Neural progenitor cell (in vitro differentiated cells): Measurements from ENCODE around the gene MSX2. TPM values are rescaled to one million over a fixed set of nuclear protein-coding genes. Genes with fewer than 3 reads are reported as not detected.

ENCODE experiments used
- DNase-seq: peaks from one replicate; pipeline ENCODE4 v3.0.0-alpha.2; 2016; ENCODE audit warnings: low spot score
- H2AFZ ChIP-seq: fragments of 200-600 bp; sonication (generic); replicated peaks from 2 replicates; pipeline ENCODE4 v1.6.1; 2016; ENCODE audit warnings: antibody characterized with exemption
- H3F3A ChIP-seq: fragments of 200-600 bp; sonication (generic); 2 replicates; pipeline ENCODE4 v1.6.1; 2016; ENCODE audit warnings: antibody characterized with exemption, low read depth
- H3K27ac ChIP-seq: fragments of 200-600 bp; sonication (generic); 2 replicates; pipeline ENCODE4 v1.5.1; 2016; ENCODE audit warnings: mild to moderate bottlenecking
- H3K27me3 ChIP-seq: fragments of 200-600 bp; sonication (generic); 2 replicates; pipeline ENCODE4 v1.6.1; 2016; ENCODE audit warnings: mild to moderate bottlenecking, moderate library complexity
- H3K36me3 ChIP-seq: fragments of 200-600 bp; sonication (generic); 2 replicates; pipeline ENCODE4 v1.5.1; 2016
- H3K4me1 ChIP-seq: fragments of 200-600 bp; sonication (generic); 2 replicates; pipeline ENCODE4 v1.6.1; 2016; ENCODE audit warnings: mixed run types
- H3K4me2 ChIP-seq: fragments of 200-600 bp; sonication (generic); 2 replicates; pipeline ENCODE4 v1.6.1; 2016
- H3K4me3 ChIP-seq: fragments of 200-600 bp; sonication (generic); 2 replicates; pipeline ENCODE4 v1.5.1; 2016
- H3K79me2 ChIP-seq: fragments of 200-600 bp; sonication (generic); 2 replicates; pipeline ENCODE4 v1.6.1; 2016; ENCODE audit warnings: low read depth
- H3K9ac ChIP-seq: fragments of 200-600 bp; sonication (generic); 2 replicates; pipeline ENCODE4 v1.6.1; 2016
- H3K9me3 ChIP-seq: fragments of 200-600 bp; sonication (generic); 2 replicates; pipeline ENCODE4 v1.5.1; 2016; ENCODE audit warnings: low read depth
- H4K20me1 ChIP-seq: fragments of 200-600 bp; sonication (generic); 2 replicates; pipeline ENCODE4 v1.6.1; 2016; ENCODE audit warnings: low read depth
- H3K27ac Mint-ChIP-seq: 3 replicates; pipeline ENCODE4 v1.8.0; 2021; ENCODE audit warnings: mixed read lengths
- H3K27me3 Mint-ChIP-seq: 2 replicates; pipeline ENCODE4 v1.8.0; 2022; ENCODE audit warnings: low read depth, mild to moderate bottlenecking, inconsistent platforms, moderate library complexity, mixed read lengths; ENCODE audit not compliant: insufficient read depth
- H3K36me3 Mint-ChIP-seq: 3 replicates; pipeline ENCODE4 v1.8.0; 2021; ENCODE audit warnings: mixed read lengths
- H3K4me1 Mint-ChIP-seq: 3 replicates; pipeline ENCODE4 v1.8.0; 2021; ENCODE audit warnings: mixed read lengths
- H3K4me3 Mint-ChIP-seq: 3 replicates; pipeline ENCODE4 v1.8.0; 2021; ENCODE audit warnings: mild to moderate bottlenecking, moderate library complexity, mixed read lengths
- H3K9me3 Mint-ChIP-seq: 3 replicates; pipeline ENCODE4 v1.8.0; 2020; ENCODE audit warnings: mixed read lengths
- EZH2 ChIP-seq: fragments of 200-600 bp; sonication (generic); IDR thresholded peaks from 2 replicates; pipeline ENCODE4 v1.6.1; 2017; ENCODE audit warnings: antibody characterized with exemption, mild to moderate bottlenecking, moderate library complexity
- EZH2phosphoT487 ChIP-seq: fragments of 200-600 bp; sonication (generic); IDR thresholded peaks from 2 replicates; pipeline ENCODE4 v1.6.1; 2017; ENCODE audit warnings: antibody characterized with exemption
- total RNA-seq: library from RNA; depleted of rRNA; stranded (reverse); fragments of >200 nt; gene quantifications from 2 replicates; pipeline ENCODE4 v1.2.3, GENCODE V29; 2015; ENCODE audit warnings: low replicate concordance
- TF ChIP-seq, protein P1 (sequence below): fragments of 200-600 bp; sonication (generic); IDR thresholded peaks from 2 replicates; pipeline ENCODE4 v1.5.1; 2017; ENCODE audit warnings: antibody characterized with exemption, mild to moderate bottlenecking

The MSX2 gene
- total RNA-seq, 1 donor from 2014 or later: 0.30 TPM

DNA sequence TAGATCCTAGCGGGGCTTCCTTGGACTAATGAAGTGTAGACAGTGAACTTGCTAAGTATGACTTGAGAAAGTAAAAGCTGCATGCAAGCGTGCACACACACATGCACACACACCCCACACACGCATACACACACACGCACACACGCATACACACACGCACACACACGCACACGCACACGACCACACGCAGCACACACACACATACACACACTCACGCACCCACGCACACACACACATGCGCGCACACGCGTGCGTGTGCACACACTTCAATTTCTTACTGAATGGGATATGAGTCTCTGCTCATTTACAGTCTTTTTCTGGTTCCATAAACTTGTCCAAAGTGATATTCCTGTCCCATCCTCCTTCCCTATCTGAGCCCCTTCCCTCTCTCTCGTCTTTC lies 41.2 kb downstream of the MSX2 start:
- Mint-ChIP-seq H3K27me3 (peaks cover 5% of the 10 kb centered on the region), H3K27ac (no peak overlapping the region), H3K9me3 (no peaks in the 10 kb centered on the region), H3K4me3 (no peak overlapping the region), H3K4me1 (no peaks in the 10 kb centered on the region), H3K36me3 (no peaks in the 10 kb centered on the region)
- no peak overlapping the region for H3K9ac ChIP-seq
- H3K4me1 ChIP-seq: no peaks in the 10 kb centered on the region
- TF ChIP-seq, protein P1, sequence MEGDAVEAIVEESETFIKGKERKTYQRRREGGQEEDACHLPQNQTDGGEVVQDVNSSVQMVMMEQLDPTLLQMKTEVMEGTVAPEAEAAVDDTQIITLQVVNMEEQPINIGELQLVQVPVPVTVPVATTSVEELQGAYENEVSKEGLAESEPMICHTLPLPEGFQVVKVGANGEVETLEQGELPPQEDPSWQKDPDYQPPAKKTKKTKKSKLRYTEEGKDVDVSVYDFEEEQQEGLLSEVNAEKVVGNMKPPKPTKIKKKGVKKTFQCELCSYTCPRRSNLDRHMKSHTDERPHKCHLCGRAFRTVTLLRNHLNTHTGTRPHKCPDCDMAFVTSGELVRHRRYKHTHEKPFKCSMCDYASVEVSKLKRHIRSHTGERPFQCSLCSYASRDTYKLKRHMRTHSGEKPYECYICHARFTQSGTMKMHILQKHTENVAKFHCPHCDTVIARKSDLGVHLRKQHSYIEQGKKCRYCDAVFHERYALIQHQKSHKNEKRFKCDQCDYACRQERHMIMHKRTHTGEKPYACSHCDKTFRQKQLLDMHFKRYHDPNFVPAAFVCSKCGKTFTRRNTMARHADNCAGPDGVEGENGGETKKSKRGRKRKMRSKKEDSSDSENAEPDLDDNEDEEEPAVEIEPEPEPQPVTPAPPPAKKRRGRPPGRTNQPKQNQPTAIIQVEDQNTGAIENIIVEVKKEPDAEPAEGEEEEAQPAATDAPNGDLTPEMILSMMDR: no peak
- TF ChIP-seq EZH2phosphoT487 (no peak), EZH2 (no peak)
- no peaks in the 10 kb centered on the region for H3K27me3 ChIP-seq
- no peaks in the 10 kb centered on the region for H3K36me3 ChIP-seq
- no peaks in the 10 kb centered on the region for H3K79me2 ChIP-seq
- no peak overlapping the region for H3K4me3 ChIP-seq
- no peak overlapping the region for H2AFZ ChIP-seq
- no peak overlapping the region for H3K27ac ChIP-seq
- H4K20me1 ChIP-seq: no peaks in the 10 kb centered on the region
- H3K9me3 ChIP-seq: no peaks in the 10 kb centered on the region
- H3K4me2 ChIP-seq: no peak overlapping the region
- no peaks in the 10 kb centered on the region for H3F3A ChIP-seq
- no peak for DNase-seq

DNA sequence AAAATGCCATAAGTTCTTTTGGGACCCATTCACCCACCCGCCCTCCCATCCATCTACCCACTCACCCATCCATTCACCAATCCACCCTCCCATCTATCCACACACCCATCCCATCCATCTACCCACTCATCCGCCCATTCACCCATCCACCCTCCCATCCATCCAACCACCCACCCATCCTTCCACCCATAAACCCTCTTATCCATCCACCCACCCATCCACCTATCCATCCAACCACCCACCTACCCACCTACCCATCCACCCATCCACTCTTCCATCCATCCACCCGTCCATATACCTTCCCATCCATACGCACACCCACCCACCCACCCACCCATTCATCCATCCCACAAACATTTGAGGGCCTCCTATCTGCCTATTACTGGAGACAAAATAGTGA lies 43.3 kb downstream of the MSX2 start:
- no peaks in the 10 kb centered on the region for H3K36me3 Mint-ChIP-seq
- H4K20me1 ChIP-seq: no peaks in the 10 kb centered on the region
- DNase-seq: no peak

DNA sequence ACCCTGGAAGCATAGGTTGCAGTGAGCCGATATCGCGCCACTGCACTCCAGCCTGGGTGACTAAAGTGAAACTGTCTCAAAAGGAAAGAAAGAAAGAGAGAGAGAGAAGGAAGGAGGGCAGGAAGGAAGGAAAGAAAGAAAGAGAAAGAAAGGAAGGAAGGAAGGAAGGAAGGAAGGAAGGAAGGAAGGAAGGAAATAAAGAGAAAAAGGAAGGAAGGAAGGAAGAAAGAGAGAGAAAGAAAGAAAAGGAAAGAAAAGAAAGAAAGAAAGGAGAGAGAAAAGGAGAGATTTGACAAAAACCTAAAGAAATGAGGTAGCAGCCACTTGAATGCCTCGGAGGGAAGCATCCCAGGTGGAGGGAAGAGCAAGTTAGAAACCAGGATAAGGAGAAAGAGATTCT lies 44.6 kb downstream of the MSX2 start:
- Histone ChIP-seq H3K27ac (no peak overlapping the region), H3K4me1 (no peaks in the 10 kb centered on the region), H3K4me2 (no peak overlapping the region), H3K9ac (no peak overlapping the region), H3K36me3 (no peaks in the 10 kb centered on the region), H3K79me2 (no peaks in the 10 kb centered on the region), H3F3A (no peaks in the 10 kb centered on the region), H3K9me3 (no peaks in the 10 kb centered on the region), H2AFZ (no peak overlapping the region), H4K20me1 (no peaks in the 10 kb centered on the region), H3K4me3 (no peak overlapping the region), H3K27me3 (no peaks in the 10 kb centered on the region)
- DNase-seq: no peak
- TF ChIP-seq EZH2 (no peak), EZH2phosphoT487 (no peak)
- TF ChIP-seq, protein P1: no peak
- Mint-ChIP-seq H3K36me3 (no peaks in the 10 kb centered on the region), H3K4me1 (no peaks in the 10 kb centered on the region), H3K9me3 (peaks cover 2% of the 10 kb centered on the region), H3K4me3 (no peak overlapping the region), H3K27me3 (peaks cover 10% of the 10 kb centered on the region), H3K27ac (no peak overlapping the region)

More for the DNA sequence above, 43.3 kb downstream of the MSX2 start:
- H3K4me2 ChIP-seq: no peak overlapping the region
- H3F3A ChIP-seq: no peaks in the 10 kb centered on the region
- H3K9ac ChIP-seq: no peak overlapping the region
- H2AFZ ChIP-seq: no peak overlapping the region
- no peaks in the 10 kb centered on the region for H3K4me1 Mint-ChIP-seq
- no peaks in the 10 kb centered on the region for H3K79me2 ChIP-seq
- no peak overlapping the region for H3K27ac ChIP-seq
- no peaks in the 10 kb centered on the region for H3K4me1 ChIP-seq
- no peaks in the 10 kb centered on the region for H3K9me3 ChIP-seq
- no peaks in the 10 kb centered on the region for H3K27me3 ChIP-seq
- H3K27me3 Mint-ChIP-seq: peaks cover 5% of the 10 kb centered on the region
- H3K4me3 ChIP-seq: no peak overlapping the region
- TF ChIP-seq EZH2phosphoT487: no peak
- no peak overlapping the region for H3K4me3 Mint-ChIP-seq
- H3K9me3 Mint-ChIP-seq: peaks cover under 1% of the 10 kb centered on the region
- H3K36me3 ChIP-seq: no peaks in the 10 kb centered on the region
- no peak overlapping the region for H3K27ac Mint-ChIP-seq

DNA sequence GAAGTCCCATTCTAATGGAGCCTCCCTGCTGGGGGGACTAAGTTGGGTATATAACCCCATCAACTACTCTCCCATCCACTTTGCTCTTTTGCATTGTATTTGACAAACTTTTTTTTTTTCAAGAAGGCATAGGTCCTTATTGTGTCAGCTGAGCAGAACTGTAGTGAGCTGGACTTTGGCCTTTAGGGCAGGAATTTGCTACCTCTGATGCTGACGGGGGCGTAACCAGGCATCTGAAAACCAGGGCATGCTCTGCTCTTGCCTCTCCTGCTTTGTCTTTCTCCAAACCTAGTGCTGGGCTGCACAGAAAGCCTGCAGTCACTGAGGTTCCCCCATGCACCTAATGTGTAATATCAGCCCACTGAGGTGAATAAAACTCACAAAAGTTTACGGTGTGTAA lies 49.0 kb downstream of the MSX2 start:
- Histone ChIP-seq H3K27me3 (no peaks in the 10 kb centered on the region), H3K9me3 (no peaks in the 10 kb centered on the region), H4K20me1 (no peaks in the 10 kb centered on the region), H3K27ac (no peak overlapping the region), H2AFZ (no peak overlapping the region), H3K4me2 (no peak overlapping the region), H3K36me3 (no peaks in the 10 kb centered on the region), H3K9ac (no peak overlapping the region), H3K4me1 (no peaks in the 10 kb centered on the region), H3K4me3 (no peak overlapping the region), H3K79me2 (no peaks in the 10 kb centered on the region), H3F3A (no peaks in the 10 kb centered on the region)
- Mint-ChIP-seq H3K9me3 (peaks cover 2% of the 10 kb centered on the region), H3K36me3 (no peaks in the 10 kb centered on the region), H3K27ac (no peak overlapping the region), H3K4me3 (no peak overlapping the region), H3K4me1 (no peaks in the 10 kb centered on the region), H3K27me3 (peaks cover 8% of the 10 kb centered on the region)
- no peak for TF ChIP-seq EZH2phosphoT487
- TF ChIP-seq EZH2: no peak
- TF ChIP-seq, protein P1: no peak
- no peak for DNase-seq
